ENCODE data around the gene ENTREP1.

DNA sequence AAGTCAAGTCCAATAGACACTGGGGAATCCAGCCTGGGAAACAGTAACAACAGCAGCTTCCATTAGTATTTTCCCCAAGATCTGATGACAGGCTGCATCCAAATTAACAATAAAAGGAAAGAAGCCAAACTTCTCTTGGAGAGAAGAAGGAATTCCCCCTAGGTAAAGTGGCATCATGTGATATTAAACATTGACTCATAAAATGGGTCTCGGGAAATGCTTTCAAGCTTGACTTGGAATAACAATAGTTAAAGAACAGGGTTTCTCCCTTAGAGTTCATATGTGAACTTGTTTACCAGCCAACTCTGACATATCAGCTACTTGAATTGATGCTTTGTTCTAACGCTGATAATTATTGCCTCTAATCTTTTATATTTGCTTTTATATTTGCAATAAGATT, 45.4 kb downstream of the ENTREP1 start:
- TF ChIP-seq, protein P1, sequence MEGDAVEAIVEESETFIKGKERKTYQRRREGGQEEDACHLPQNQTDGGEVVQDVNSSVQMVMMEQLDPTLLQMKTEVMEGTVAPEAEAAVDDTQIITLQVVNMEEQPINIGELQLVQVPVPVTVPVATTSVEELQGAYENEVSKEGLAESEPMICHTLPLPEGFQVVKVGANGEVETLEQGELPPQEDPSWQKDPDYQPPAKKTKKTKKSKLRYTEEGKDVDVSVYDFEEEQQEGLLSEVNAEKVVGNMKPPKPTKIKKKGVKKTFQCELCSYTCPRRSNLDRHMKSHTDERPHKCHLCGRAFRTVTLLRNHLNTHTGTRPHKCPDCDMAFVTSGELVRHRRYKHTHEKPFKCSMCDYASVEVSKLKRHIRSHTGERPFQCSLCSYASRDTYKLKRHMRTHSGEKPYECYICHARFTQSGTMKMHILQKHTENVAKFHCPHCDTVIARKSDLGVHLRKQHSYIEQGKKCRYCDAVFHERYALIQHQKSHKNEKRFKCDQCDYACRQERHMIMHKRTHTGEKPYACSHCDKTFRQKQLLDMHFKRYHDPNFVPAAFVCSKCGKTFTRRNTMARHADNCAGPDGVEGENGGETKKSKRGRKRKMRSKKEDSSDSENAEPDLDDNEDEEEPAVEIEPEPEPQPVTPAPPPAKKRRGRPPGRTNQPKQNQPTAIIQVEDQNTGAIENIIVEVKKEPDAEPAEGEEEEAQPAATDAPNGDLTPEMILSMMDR (IDR thresholded peaks at IDR 0.05), result no peak
- no peak for TF ChIP-seq POLR2A (IDR thresholded peaks at IDR 0.05)
- TF ChIP-seq EP300 (IDR thresholded peaks at IDR 0.05), result no peak

All from ovary (tissue), 3 donors.